Kidney (tissue), 14 donors: ENCODE data around the gene KRTAP3-3. TPM values are rescaled to one million over a fixed set of nuclear protein-coding genes. Genes with fewer than 3 reads are reported as not detected.

Experiments
- DNase-seq, 5 donors: peaks; one replicate each; pipeline ENCODE4 v3.0.0-alpha.2; 2013 to 2020
- FAIRE-seq: peaks from 2 replicates; lab custom pipeline; 2012; peaks lifted over from hg19 to GRCh38; lab: Jason Lieb, UNC
- H3K27ac ChIP-seq, 2 donors: one replicate each; pipeline ENCODE4 v1.7.0; 2013; ENCODE audit warnings: low read depth in 2 of 2, low read length in 2 of 2, inconsistent platforms in 1 of 2
- H3K27me3 ChIP-seq: one replicate; pipeline ENCODE4 v1.7.1; 2013; ENCODE audit warnings: low read length, inconsistent platforms; ENCODE audit not compliant: control insufficient read depth, insufficient read depth
- H3K36me3 ChIP-seq, 3 donors: one replicate each; pipeline versions ENCODE4 v1.7.0 to v1.7.1; 2013; ENCODE audit warnings: low read length in 3 of 3, control low read depth in 1 of 3, inconsistent platforms in 1 of 3; ENCODE audit not compliant: insufficient read depth in 3 of 3, control insufficient read depth in 2 of 3
- H3K4me1 ChIP-seq, 3 donors: one replicate each; pipeline versions ENCODE4 v1.7.0 to v1.7.1; 2013; ENCODE audit warnings: low read length in 3 of 3, inconsistent platforms in 1 of 3, low read depth in 1 of 3; ENCODE audit not compliant: control insufficient read depth in 2 of 3, insufficient read depth in 2 of 3
- H3K4me3 ChIP-seq, 3 donors: one replicate each; pipeline versions ENCODE4 v1.7.0 to v1.8.1; 2013; ENCODE audit warnings: low read length in 3 of 3, control low read depth in 1 of 3, inconsistent platforms in 1 of 3
- H3K9ac ChIP-seq, 3 donors: one replicate each; pipeline versions ENCODE4 v1.7.0 to v1.7.1; 2013; ENCODE audit warnings: low read length in 3 of 3, control low read depth in 1 of 3, inconsistent platforms in 1 of 3
- H3K9me3 ChIP-seq, 3 donors: one replicate each; pipeline versions ENCODE4 v1.7.0 to v1.7.1; 2013; ENCODE audit warnings: low read length in 3 of 3, control low read depth in 1 of 3, inconsistent platforms in 1 of 3; ENCODE audit not compliant: control insufficient read depth in 2 of 3, insufficient read depth in 1 of 3
- CTCF ChIP-seq: IDR thresholded peaks from 3 replicates; pipeline ENCODE4 v1.5.1; 2012; ENCODE audit warnings: mild to moderate bottlenecking, moderate library complexity, borderline replicate concordance; ENCODE audit not compliant: insufficient read depth; ENCODE audit errors: extremely low read depth
- intact Hi-C: fragments of 100-400 bp; cut with DNase I; formaldehyde crosslinking; loops from one replicate; pipeline ENCODE4 v1.11.1; 2022
- polyA plus RNA-seq: library from polyadenylated mRNA; stranded (reverse); fragments of 350-450 nt; fragmentation: Illumina TruSeq; extraction: RNeasy Lipid Tissue Mini Kit (QIAGEN cat#74804); gene quantifications from one replicate; pipeline ENCODE4 v1.2.3, GENCODE V29; 2014; ENCODE audit warnings: low read depth, low replicate concordance; ENCODE audit not compliant: insufficient read depth
- total RNA-seq: library from RNA; stranded (reverse); fragmentation: NEBNext Ultra II Directional; extraction: Animal tissue kit (Norgen Biotek cat#: 25700); gene quantifications from one replicate; pipeline ENCODE4 v1.2.1, GENCODE V29; 2021
- donor health status: control.
- donor health status: control.
- donor health status: control.
- donor health status: control.
- donor health status: control.
- donor health status: DM: yes; HTN: yes; CAD: no.
- donor health status: Normal renal cell carcinoma (clear cell type).

The KRTAP3-3 gene
- total and polyA plus RNA-seq, 2 donors from 2014 or later = not detected

GRCh38 chr17:40996829-40997228 lies 2.9 kb upstream of the KRTAP3-3 start:
- FAIRE-seq = no peak
- no peaks in the 10 kb centered on the region for H3K9me3 ChIP-seq
- intact Hi-C loops = no loop called here

GRCh38 chr17:40995116-40995515 lies 1.2 kb upstream of the KRTAP3-3 start:
- no peak for TF ChIP-seq CTCF
- intact Hi-C loops = no loop called here
- no peak for FAIRE-seq

More at GRCh38 chr17:40996829-40997228, 2.9 kb upstream of the KRTAP3-3 start:
- H3K9ac ChIP-seq = no peak overlapping the region
- TF ChIP-seq CTCF = no peak
- no peaks in the 10 kb centered on the region for H3K27me3 ChIP-seq
- H3K4me1 ChIP-seq = no peaks in the 10 kb centered on the region
- H3K27ac ChIP-seq = no peak overlapping the region
- DNase-seq = no peak
- H3K36me3 ChIP-seq = no peaks in the 10 kb centered on the region
- no peak overlapping the region for H3K4me3 ChIP-seq

GRCh38 chr17:40993084-40993483 lies 880 bp downstream of the KRTAP3-3 start:
- no peak overlapping the region for H3K27ac ChIP-seq
- no peak for DNase-seq
- H3K9ac ChIP-seq = no peak overlapping the region
- no peaks in the 10 kb centered on the region for H3K27me3 ChIP-seq
- H3K36me3 ChIP-seq = no peaks in the 10 kb centered on the region
- no peak for TF ChIP-seq CTCF
- H3K9me3 ChIP-seq = no peaks in the 10 kb centered on the region
- no peaks in the 10 kb centered on the region for H3K4me1 ChIP-seq
- no peak for FAIRE-seq
- no peak overlapping the region for H3K4me3 ChIP-seq
- intact Hi-C loops = no loop called here

More at GRCh38 chr17:40995116-40995515, 1.2 kb upstream of the KRTAP3-3 start:
- Histone ChIP-seq H3K27ac (no peak overlapping the region), H3K27me3 (no peaks in the 10 kb centered on the region), H3K36me3 (no peaks in the 10 kb centered on the region), H3K4me1 (no peaks in the 10 kb centered on the region), H3K9ac (no peak overlapping the region), H3K9me3 (no peaks in the 10 kb centered on the region), H3K4me3 (no peak overlapping the region)
- no peak for DNase-seq

GRCh38 chr17:40992666-40993065 lies 1.3 kb downstream of the KRTAP3-3 start:
- H3K4me3 ChIP-seq = no peak overlapping the region
- no peak for DNase-seq
- no peak overlapping the region for H3K27ac ChIP-seq
- no peaks in the 10 kb centered on the region for H3K27me3 ChIP-seq
- H3K9me3 ChIP-seq = no peaks in the 10 kb centered on the region
- no peaks in the 10 kb centered on the region for H3K4me1 ChIP-seq
- no peak for TF ChIP-seq CTCF
- no peaks in the 10 kb centered on the region for H3K36me3 ChIP-seq
- no peak overlapping the region for H3K9ac ChIP-seq
- intact Hi-C loops = no loop called here
- FAIRE-seq = no peak
